Measurements from ENCODE around the gene DIO1. TPM values are rescaled to one million over a fixed set of nuclear protein-coding genes. Genes with fewer than 3 reads are reported as not detected.

The DIO1 gene
- total RNA-seq, 1 donor from 2014 or later = 1.3 TPM

GRCh38 chr1:53905509-53905908 is 11.5 kb downstream of the DIO1 start:
- no peaks in the 10 kb centered on the region for H3K9me3 Mint-ChIP-seq (ENCODE audit: low read depth)
- no peak overlapping the region for H3K27ac Mint-ChIP-seq
- H3K4me3 Mint-ChIP-seq (ENCODE audit: low read depth) = no peak overlapping the region
- TF ChIP-seq CTCF (IDR thresholded peaks at IDR 0.05; ENCODE audit: unreplicated experiment) = no peak
- DNase-seq (ENCODE audit: low spot score, unreplicated experiment) = no peak
- no peaks in the 10 kb centered on the region for H3K27me3 Mint-ChIP-seq
- no peaks in the 10 kb centered on the region for H3K36me3 Mint-ChIP-seq (ENCODE audit: insufficient read depth)
- H3K4me1 Mint-ChIP-seq (ENCODE audit: low read depth) = peaks cover 14% of the 10 kb centered on the region

GRCh38 chr1:53906121-53906520 is 12.1 kb downstream of the DIO1 start:
- TF ChIP-seq CTCF (IDR thresholded peaks at IDR 0.05; ENCODE audit: unreplicated experiment) = no peak
- H3K27ac Mint-ChIP-seq = no peak overlapping the region
- no peak overlapping the region for H3K4me3 Mint-ChIP-seq (ENCODE audit: low read depth)
- DNase-seq (ENCODE audit: low spot score, unreplicated experiment) = no peak
- no peaks in the 10 kb centered on the region for H3K9me3 Mint-ChIP-seq (ENCODE audit: low read depth)
- H3K36me3 Mint-ChIP-seq (ENCODE audit: insufficient read depth) = no peaks in the 10 kb centered on the region
- H3K4me1 Mint-ChIP-seq (ENCODE audit: low read depth) = peaks cover 14% of the 10 kb centered on the region
- no peaks in the 10 kb centered on the region for H3K27me3 Mint-ChIP-seq

- H3K4me1 Mint-ChIP-seq (ENCODE audit: low read depth) = peaks cover 11% of the 10 kb centered on the region
- no peaks in the 10 kb centered on the region for H3K9me3 Mint-ChIP-seq (ENCODE audit: low read depth)
- TF ChIP-seq CTCF (IDR thresholded peaks at IDR 0.05; ENCODE audit: unreplicated experiment) = no peak
- no peak overlapping the region for H3K27ac Mint-ChIP-seq
- H3K36me3 Mint-ChIP-seq (ENCODE audit: insufficient read depth) = no peaks in the 10 kb centered on the region
- H3K4me3 Mint-ChIP-seq (ENCODE audit: low read depth) = no peak overlapping the region
- no peaks in the 10 kb centered on the region for H3K27me3 Mint-ChIP-seq
- DNase-seq (ENCODE audit: low spot score, unreplicated experiment) = no peak
Observed at GRCh38 chr1:53909946-53910345, 16.0 kb downstream of the DIO1 start.

- H3K9me3 Mint-ChIP-seq (ENCODE audit: low read depth) = no peaks in the 10 kb centered on the region
- no peak for DNase-seq (ENCODE audit: low spot score, unreplicated experiment)
- no peak overlapping the region for H3K4me3 Mint-ChIP-seq (ENCODE audit: low read depth)
- H3K36me3 Mint-ChIP-seq (ENCODE audit: insufficient read depth) = no peaks in the 10 kb centered on the region
- H3K27ac Mint-ChIP-seq = no peak overlapping the region
- no peak for TF ChIP-seq CTCF (IDR thresholded peaks at IDR 0.05; ENCODE audit: unreplicated experiment)
- peaks cover 14% of the 10 kb centered on the region for H3K4me1 Mint-ChIP-seq (ENCODE audit: low read depth)
- no peaks in the 10 kb centered on the region for H3K27me3 Mint-ChIP-seq
Observed at GRCh38 chr1:53911442-53911841, 17.5 kb downstream of the DIO1 start.

GRCh38 chr1:53913352-53914033 is 19.5 kb downstream of the DIO1 start:
- no peaks in the 10 kb centered on the region for H3K27me3 Mint-ChIP-seq
- no peak overlapping the region for H3K4me3 Mint-ChIP-seq (ENCODE audit: low read depth)
- no peaks in the 10 kb centered on the region for H3K9me3 Mint-ChIP-seq (ENCODE audit: low read depth)
- peaks cover 14% of the 10 kb centered on the region for H3K4me1 Mint-ChIP-seq (ENCODE audit: low read depth)
- no peak overlapping the region for H3K27ac Mint-ChIP-seq
- DNase-seq (ENCODE audit: low spot score, unreplicated experiment) = no peak
- H3K36me3 Mint-ChIP-seq (ENCODE audit: insufficient read depth) = no peaks in the 10 kb centered on the region
- TF ChIP-seq CTCF (IDR thresholded peaks at IDR 0.05; ENCODE audit: unreplicated experiment) = no peak
